CD4-positive, CD25-positive, alpha-beta regulatory T cell (primary cell): Measurements from ENCODE around the gene KIF1B. TPM values are rescaled to one million over a fixed set of nuclear protein-coding genes. Genes with fewer than 3 reads are reported as not detected.
"Not testable (repeated sequence)": the region's sequence is repeated elsewhere in the genome, so short reads cannot be mapped to it uniquely, and the experiment has no call there.

Experiments used
- ATAC-seq, 2 donors: fragments of 150-1000 bp; cut with Tn5 transposase; one replicate each; pipeline ENCODE4 v1.10.0; 2021; ENCODE audit warnings: low read depth in 2 of 2, moderate number of reproducible peaks in 2 of 2, moderate library complexity in 1 of 2
- DNase-seq, 3 donors: peaks; one replicate each; pipeline versions ENCODE4 v3.0.0 to v3.0.0-alpha.2; 2012 to 2022; ENCODE audit warnings: mixed read lengths in 1 of 3
- H3K27ac ChIP-seq: one replicate; pipeline ENCODE4 v1.7.0; 2013; ENCODE audit warnings: mild to moderate bottlenecking, low read length; ENCODE audit not compliant: insufficient read depth, poor library complexity, severe bottlenecking
- H3K27me3 ChIP-seq: one replicate; pipeline ENCODE4 v1.7.0; 2013; ENCODE audit warnings: low read length; ENCODE audit not compliant: control insufficient read depth, insufficient read depth
- H3K36me3 ChIP-seq: one replicate; pipeline ENCODE4 v1.7.0; 2013; ENCODE audit warnings: mild to moderate bottlenecking, low read length, moderate library complexity; ENCODE audit not compliant: control insufficient read depth, insufficient read depth
- H3K4me1 ChIP-seq: 2 replicates; pipeline ENCODE4 v1.7.0; 2013; ENCODE audit warnings: mild to moderate bottlenecking, low read length; ENCODE audit not compliant: insufficient read depth, control insufficient read depth, poor library complexity, severe bottlenecking
- H3K4me3 ChIP-seq: one replicate; pipeline ENCODE4 v1.7.0; 2013; ENCODE audit warnings: low read depth, mild to moderate bottlenecking, low read length, moderate library complexity
- H3K9me3 ChIP-seq, 2 experiments: 1 replicate in 1 of 2; 2 replicates in 1 of 2; pipeline ENCODE4 v1.7.0; 2013; ENCODE audit warnings: low read length in 2 of 2, mild to moderate bottlenecking in 1 of 2, moderate library complexity in 1 of 2; ENCODE audit not compliant: control insufficient read depth in 2 of 2
- H3K27ac Mint-ChIP-seq, 3 donors: one replicate each; pipeline ENCODE4 v1.8.0; 2020 to 2022; ENCODE audit warnings: mild to moderate bottlenecking in 3 of 3, mixed read lengths in 3 of 3, moderate library complexity in 2 of 3
- H3K27me3 Mint-ChIP-seq: one replicate; pipeline ENCODE4 v1.8.0; 2022; ENCODE audit warnings: mild to moderate bottlenecking, mixed read lengths
- H3K36me3 Mint-ChIP-seq: one replicate; pipeline ENCODE4 v1.8.0; 2020; ENCODE audit warnings: mixed read lengths
- H3K4me1 Mint-ChIP-seq, 4 donors: one replicate each; pipeline ENCODE4 v1.8.0; 2020 to 2022; ENCODE audit warnings: mixed read lengths in 4 of 4, mild to moderate bottlenecking in 1 of 4
- H3K4me3 Mint-ChIP-seq, 4 donors: one replicate each; pipeline ENCODE4 v1.8.0; 2020 to 2022; ENCODE audit warnings: mild to moderate bottlenecking in 4 of 4, mixed read lengths in 4 of 4, moderate library complexity in 3 of 4
- H3K9me3 Mint-ChIP-seq, 7 donors: one replicate each; pipeline ENCODE4 v1.8.0; 2020 to 2022; ENCODE audit warnings: mixed read lengths in 7 of 7, mild to moderate bottlenecking in 3 of 7, moderate library complexity in 2 of 7
- polyA plus RNA-seq, 4 donors: library from polyadenylated mRNA; unstranded; fragments of 300-500 nt; fragmentation: Illumina TruSeq; gene quantifications; one replicate each; pipeline ENCODE4 v1.2.3, GENCODE V29; 2021
- total RNA-seq: library from RNA; stranded (reverse); gene quantifications from one replicate; pipeline ENCODE4 v1.2.3, GENCODE V29; 2022

The KIF1B gene
- total and polyA plus RNA-seq, 5 donors from 2014 or later, result 0.79 to 26.6 (median 2.2) TPM

GRCh38 chr1:10257851-10258250, 47.5 kb downstream of the KIF1B start:
- no peaks in the 10 kb centered on the region for H3K27me3 Mint-ChIP-seq
- H3K27ac Mint-ChIP-seq, result no peak overlapping the region
- Histone ChIP-seq H3K9me3 (no peaks in the 10 kb centered on the region), H3K36me3 (peaks cover 13% of the 10 kb centered on the region), H3K4me1 (no peaks in the 10 kb centered on the region), H3K4me3 (no peak overlapping the region), H3K27me3 (no peaks in the 10 kb centered on the region), H3K27ac (no peak overlapping the region)
- H3K4me1 Mint-ChIP-seq, result peaks cover 0 to 13% (median 4%) of the 10 kb centered on the region in 4 donors
- H3K36me3 Mint-ChIP-seq, result peaks cover 15% of the 10 kb centered on the region
- no peak overlapping the region for H3K4me3 Mint-ChIP-seq
- DNase-seq (no peak), ATAC-seq (no peak)
- no peaks in the 10 kb centered on the region for H3K9me3 Mint-ChIP-seq

- not testable (repeated sequence) for H3K27me3 ChIP-seq, H3K4me3 Mint-ChIP-seq, H3K27ac ChIP-seq, H3K4me3 ChIP-seq, H3K9me3 Mint-ChIP-seq, H3K27ac Mint-ChIP-seq, ATAC-seq, H3K9me3 ChIP-seq, DNase-seq, H3K27me3 Mint-ChIP-seq, H3K4me1 ChIP-seq, H3K4me1 Mint-ChIP-seq
- H3K36me3 Mint-ChIP-seq, result peaks cover 26% of the 10 kb centered on the region
- H3K36me3 ChIP-seq, result peaks cover 13% of the 10 kb centered on the region
These were observed 49.2 kb downstream of the KIF1B start for GRCh38 chr1:10259547-10259946.

GRCh38 chr1:10263450-10264082, 53.2 kb downstream of the KIF1B start:
- H3K4me3 ChIP-seq, result no peak overlapping the region
- no peak for DNase-seq
- peak overlapping the region in 1 of 3 donors; percentile 11 for H3K27ac Mint-ChIP-seq
- H3K4me1 Mint-ChIP-seq, result no peaks in the 10 kb centered on the region
- no peaks in the 10 kb centered on the region for H3K9me3 Mint-ChIP-seq
- no peaks in the 10 kb centered on the region for H3K27me3 ChIP-seq
- ATAC-seq, result no peak
- H3K36me3 Mint-ChIP-seq, result peaks cover 33% of the 10 kb centered on the region
- H3K9me3 ChIP-seq, result no peaks in the 10 kb centered on the region
- no peaks in the 10 kb centered on the region for H3K27me3 Mint-ChIP-seq
- H3K4me3 Mint-ChIP-seq, result no peak overlapping the region
- peaks cover 9% of the 10 kb centered on the region for H3K36me3 ChIP-seq
- H3K27ac ChIP-seq, result no peak overlapping the region
- no peaks in the 10 kb centered on the region for H3K4me1 ChIP-seq

- Mint-ChIP-seq H3K4me3 (no peak overlapping the region), H3K27me3 (no peaks in the 10 kb centered on the region), H3K4me1 (no peaks in the 10 kb centered on the region), H3K36me3 (peaks cover 28% of the 10 kb centered on the region), H3K9me3 (no peaks in the 10 kb centered on the region), H3K27ac (no peak overlapping the region)
- no peaks in the 10 kb centered on the region for H3K9me3 ChIP-seq
- H3K4me3 ChIP-seq, result no peak overlapping the region
- DNase-seq, result no peak
- H3K4me1 ChIP-seq, result no peaks in the 10 kb centered on the region
- no peaks in the 10 kb centered on the region for H3K27me3 ChIP-seq
- peaks cover 7% of the 10 kb centered on the region for H3K36me3 ChIP-seq
- ATAC-seq, result no peak
- H3K27ac ChIP-seq, result no peak overlapping the region
These were observed 54.7 kb downstream of the KIF1B start for GRCh38 chr1:10265027-10265426.

GRCh38 chr1:10265900-10266299, 55.5 kb downstream of the KIF1B start:
- no peak for ATAC-seq
- peaks cover 28% of the 10 kb centered on the region for H3K36me3 Mint-ChIP-seq
- Histone ChIP-seq H3K27me3 (no peaks in the 10 kb centered on the region), H3K27ac (no peak overlapping the region), H3K9me3 (no peaks in the 10 kb centered on the region), H3K36me3 (peaks cover 7% of the 10 kb centered on the region), H3K4me1 (no peaks in the 10 kb centered on the region), H3K4me3 (no peak overlapping the region)
- H3K4me3 Mint-ChIP-seq, result no peak overlapping the region
- no peak for DNase-seq
- H3K27me3 Mint-ChIP-seq, result no peaks in the 10 kb centered on the region
- H3K27ac Mint-ChIP-seq, result no peak overlapping the region
- H3K4me1 Mint-ChIP-seq, result no peaks in the 10 kb centered on the region
- H3K9me3 Mint-ChIP-seq, result no peaks in the 10 kb centered on the region

- Mint-ChIP-seq H3K27me3 (no peaks in the 10 kb centered on the region), H3K36me3 (peaks cover 26% of the 10 kb centered on the region), H3K4me3 (no peak overlapping the region), H3K27ac (no peak overlapping the region), H3K4me1 (no peaks in the 10 kb centered on the region), H3K9me3 (no peaks in the 10 kb centered on the region)
- ATAC-seq (no peak), DNase-seq (no peak)
- H3K4me3 ChIP-seq, result no peak overlapping the region
- no peaks in the 10 kb centered on the region for H3K27me3 ChIP-seq
- H3K4me1 ChIP-seq, result no peaks in the 10 kb centered on the region
- no peak overlapping the region for H3K27ac ChIP-seq
- H3K9me3 ChIP-seq, result no peaks in the 10 kb centered on the region
- peaks cover 8% of the 10 kb centered on the region for H3K36me3 ChIP-seq
These were observed 56.9 kb downstream of the KIF1B start for GRCh38 chr1:10267319-10267718.

GRCh38 chr1:10267921-10268320, 57.6 kb downstream of the KIF1B start:
- Histone ChIP-seq H3K36me3 (peaks cover 7% of the 10 kb centered on the region), H3K9me3 (no peaks in the 10 kb centered on the region), H3K27ac (no peak overlapping the region), H3K4me3 (no peak overlapping the region), H3K4me1 (no peaks in the 10 kb centered on the region), H3K27me3 (no peaks in the 10 kb centered on the region)
- H3K36me3 Mint-ChIP-seq, result peaks cover 26% of the 10 kb centered on the region
- H3K4me1 Mint-ChIP-seq, result no peaks in the 10 kb centered on the region
- no peak overlapping the region for H3K4me3 Mint-ChIP-seq
- no peaks in the 10 kb centered on the region for H3K9me3 Mint-ChIP-seq
- ATAC-seq, result no peak
- DNase-seq, result no peak
- H3K27me3 Mint-ChIP-seq, result no peaks in the 10 kb centered on the region
- H3K27ac Mint-ChIP-seq, result no peak overlapping the region

- Histone ChIP-seq H3K4me1 (no peaks in the 10 kb centered on the region), H3K27ac (no peak overlapping the region), H3K4me3 (no peak overlapping the region), H3K36me3 (peaks cover 7% of the 10 kb centered on the region), H3K27me3 (no peaks in the 10 kb centered on the region), H3K9me3 (no peaks in the 10 kb centered on the region)
- DNase-seq (no peak), ATAC-seq (no peak)
- peaks cover 25% of the 10 kb centered on the region for H3K36me3 Mint-ChIP-seq
- no peak overlapping the region for H3K27ac Mint-ChIP-seq
- no peak overlapping the region for H3K4me3 Mint-ChIP-seq
- no peaks in the 10 kb centered on the region for H3K27me3 Mint-ChIP-seq
- no peaks in the 10 kb centered on the region for H3K4me1 Mint-ChIP-seq
- no peaks in the 10 kb centered on the region for H3K9me3 Mint-ChIP-seq
These were observed 60.7 kb downstream of the KIF1B start for GRCh38 chr1:10271090-10271489.
